HEK293T (cell line): Measurements from ENCODE around the gene PCBP4.

Source experiments
- FOXK2 ChIP-seq: fragments of 450-650 bp; IDR thresholded peaks from 2 replicates; pipeline ENCODE4 v1.6.1; 2016; ENCODE audit warnings: mild to moderate bottlenecking
- FOXM1 ChIP-seq: fragments of 450-650 bp; IDR thresholded peaks from 2 replicates; pipeline ENCODE4 v1.6.1; 2017; ENCODE audit warnings: mild to moderate bottlenecking, borderline replicate concordance
- SP1 ChIP-seq: fragments of 450-650 bp; IDR thresholded peaks from 2 replicates; pipeline ENCODE4 v1.6.1; 2017

- TF ChIP-seq SP1, result no peak
- TF ChIP-seq FOXK2, result no peak
- TF ChIP-seq FOXM1, result no peak
Observed at GRCh38 chr3:51968170-51968775, 1.0 kb upstream of the PCBP4 start.
